Measurements from ENCODE around the gene ASB18. TPM values are rescaled to one million over a fixed set of nuclear protein-coding genes. Genes with fewer than 3 reads are reported as not detected.

Gene ASB18
- total and polyA plus RNA-seq, 2 donors (not counting 3 experiments of a cell fraction or from before 2014, with no cell fraction given) = not detected

DNA sequence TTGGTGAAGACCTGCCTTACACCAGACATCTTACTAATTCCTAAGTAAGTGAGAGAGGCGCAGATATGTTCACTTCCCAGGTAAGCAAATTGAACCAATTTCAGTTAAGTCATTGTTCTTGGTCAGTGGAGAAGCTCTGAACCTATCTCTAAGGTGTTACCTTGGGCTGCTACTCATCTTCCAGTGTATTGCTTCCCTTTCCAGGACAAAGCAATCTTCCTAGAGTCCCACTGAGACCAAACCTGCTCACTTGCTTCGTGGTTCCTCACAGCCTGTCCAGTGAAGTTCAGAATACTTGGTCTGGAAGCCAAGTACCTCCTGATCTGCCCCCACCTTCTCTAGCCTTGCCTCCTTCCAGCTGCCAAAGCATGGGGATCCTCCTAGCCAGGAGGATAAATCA lies 73.5 kb downstream of the ASB18 start:
- Histone ChIP-seq H2AFZ (ENCODE audit: low read depth, low read length) (no peak overlapping the region), H3K4me1 (ENCODE audit: control insufficient read depth, extremely low read depth, insufficient read depth, low read length) (no peaks in the 10 kb centered on the region), H3K4me2 (ENCODE audit: insufficient read depth, low read length) (no peak overlapping the region), H3K9me3 (replicated peaks; ENCODE audit: control insufficient read depth, insufficient read depth, low read length) (no peaks in the 10 kb centered on the region), H3K79me2 (ENCODE audit: control insufficient read depth, insufficient read depth, low read length) (no peaks in the 10 kb centered on the region), H3K9ac (replicated peaks; ENCODE audit: extremely low read depth, insufficient read depth, low read length) (no peak overlapping the region), H3K27me3 (ENCODE audit: control insufficient read depth in 2 of 2, insufficient read depth in 2 of 2, low read length in 2 of 2) (no peaks in the 10 kb centered on the region), H3K36me3 (ENCODE audit: control insufficient read depth in 2 of 2, extremely low read depth in 1 of 2, insufficient read depth in 2 of 2, low read length in 2 of 2) (no peaks in the 10 kb centered on the region), H3K9me1 (replicated peaks; ENCODE audit: control insufficient read depth, extremely low read depth, insufficient read depth, low read length) (no peaks in the 10 kb centered on the region), H4K20me1 (replicated peaks; ENCODE audit: control insufficient read depth, extremely low read depth, insufficient read depth, low read length) (no peaks in the 10 kb centered on the region), H3K27ac (ENCODE audit: insufficient read depth, low read depth, low read length) (no peak overlapping the region), H3K4me3 (replicated peaks in 1 of 3; ENCODE audit: insufficient read depth in 1 of 3, low read depth in 1 of 3, low read length in 3 of 3) (no peak overlapping the region)
- BruUV-seq (replicated peaks) = no TSS peak
- POLR2A ChIA-PET = no interaction called here
- DNase-seq (ENCODE audit: low read depth, low spot score) (no peak), FAIRE-seq (no peak)
- TF ChIP-seq FOS (IDR thresholded peaks at IDR 0.05; ENCODE audit: borderline replicate concordance, insufficient read depth, low read length) = no peak
- TF ChIP-seq EZH2 (IDR thresholded peaks at IDR 0.05; ENCODE audit: borderline replicate concordance, low read depth, low read length, severe bottlenecking) = no peak
- TF ChIP-seq POLR2AphosphoS5 (IDR thresholded peaks at IDR 0.05; ENCODE audit: insufficient read depth, low read depth, low read length) = no peak
- TF ChIP-seq, protein P1, sequence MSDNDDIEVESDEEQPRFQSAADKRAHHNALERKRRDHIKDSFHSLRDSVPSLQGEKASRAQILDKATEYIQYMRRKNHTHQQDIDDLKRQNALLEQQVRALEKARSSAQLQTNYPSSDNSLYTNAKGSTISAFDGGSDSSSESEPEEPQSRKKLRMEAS (IDR thresholded peaks at IDR 0.05; ENCODE audit: insufficient read depth, insufficient read length) = no peak
- TF ChIP-seq CTCF (IDR thresholded peaks at IDR 0.05; ENCODE audit: extremely low read depth in 1 of 2, insufficient read depth in 1 of 2, low read depth in 1 of 2, low read length in 2 of 2) = no peak
- TF ChIP-seq JUN (IDR thresholded peaks at IDR 0.05; ENCODE audit: borderline replicate concordance, insufficient read depth, insufficient read length, low read depth) = no peak
- no peak for TF ChIP-seq GATA2 (IDR thresholded peaks at IDR 0.05; ENCODE audit: insufficient read depth, insufficient read length, low read depth, low read length)
- no peak for TF ChIP-seq POLR2A (IDR thresholded peaks at IDR 0.05; ENCODE audit: low read depth, low read length)
- no peak for TF ChIP-seq MYC (IDR thresholded peaks at IDR 0.05; ENCODE audit: low read depth, low read length)
- CTCF ChIA-PET = interaction anchor here (0.8 to 1.9 kb wide), 2 partner anchors 10 kb away, joined by 3 to 10 read pairs; no protein-coding TSS in a partner anchor
- intact Hi-C loops (cut with micrococcal nuclease) (no loop called here), dilution Hi-C loops (cut with MboI; ENCODE audit: extremely low pct_ligation_motif_present, low sequenced_read_pairs) (no loop called here)

Measured in endothelial cell of umbilical vein (primary cell).